ENCODE data around the gene LHX1.

DNA sequence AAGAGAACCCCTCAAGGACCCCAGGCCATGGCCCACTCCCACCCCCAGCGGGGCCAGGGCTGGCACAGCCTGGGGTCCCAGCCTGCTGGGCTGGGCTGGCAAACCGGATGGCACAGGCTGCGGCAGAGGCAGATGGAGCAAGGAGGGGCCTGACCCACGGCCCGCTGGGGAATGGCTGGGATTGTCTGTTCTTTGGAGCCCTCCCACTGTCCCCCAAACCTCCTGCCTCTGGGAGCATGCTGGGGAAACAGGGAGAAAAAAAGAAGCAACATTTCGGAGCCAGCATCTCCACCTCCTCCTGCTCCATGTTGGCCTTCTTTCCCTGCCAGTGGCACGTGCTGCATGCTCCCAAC, 37.1 kb upstream of the LHX1 start:
- no peak for TF ChIP-seq EP300 (conservative IDR thresholded peaks at IDR 0.05; ENCODE audit: poor library complexity, severe bottlenecking)
- TF ChIP-seq RAD21 (conservative IDR thresholded peaks at IDR 0.05) = no peak
- no peak for TF ChIP-seq EZH2 (IDR thresholded peaks at IDR 0.05; ENCODE audit: borderline replicate concordance, insufficient read depth, low read length, poor library complexity, severe bottlenecking)
- TF ChIP-seq, protein P1, sequence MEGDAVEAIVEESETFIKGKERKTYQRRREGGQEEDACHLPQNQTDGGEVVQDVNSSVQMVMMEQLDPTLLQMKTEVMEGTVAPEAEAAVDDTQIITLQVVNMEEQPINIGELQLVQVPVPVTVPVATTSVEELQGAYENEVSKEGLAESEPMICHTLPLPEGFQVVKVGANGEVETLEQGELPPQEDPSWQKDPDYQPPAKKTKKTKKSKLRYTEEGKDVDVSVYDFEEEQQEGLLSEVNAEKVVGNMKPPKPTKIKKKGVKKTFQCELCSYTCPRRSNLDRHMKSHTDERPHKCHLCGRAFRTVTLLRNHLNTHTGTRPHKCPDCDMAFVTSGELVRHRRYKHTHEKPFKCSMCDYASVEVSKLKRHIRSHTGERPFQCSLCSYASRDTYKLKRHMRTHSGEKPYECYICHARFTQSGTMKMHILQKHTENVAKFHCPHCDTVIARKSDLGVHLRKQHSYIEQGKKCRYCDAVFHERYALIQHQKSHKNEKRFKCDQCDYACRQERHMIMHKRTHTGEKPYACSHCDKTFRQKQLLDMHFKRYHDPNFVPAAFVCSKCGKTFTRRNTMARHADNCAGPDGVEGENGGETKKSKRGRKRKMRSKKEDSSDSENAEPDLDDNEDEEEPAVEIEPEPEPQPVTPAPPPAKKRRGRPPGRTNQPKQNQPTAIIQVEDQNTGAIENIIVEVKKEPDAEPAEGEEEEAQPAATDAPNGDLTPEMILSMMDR (IDR thresholded peaks at IDR 0.05; ENCODE audit: poor library complexity, severe bottlenecking) = no peak
- no peak for TF ChIP-seq POLR2AphosphoS5 (IDR thresholded peaks at IDR 0.05)
- TF ChIP-seq, protein P2, sequence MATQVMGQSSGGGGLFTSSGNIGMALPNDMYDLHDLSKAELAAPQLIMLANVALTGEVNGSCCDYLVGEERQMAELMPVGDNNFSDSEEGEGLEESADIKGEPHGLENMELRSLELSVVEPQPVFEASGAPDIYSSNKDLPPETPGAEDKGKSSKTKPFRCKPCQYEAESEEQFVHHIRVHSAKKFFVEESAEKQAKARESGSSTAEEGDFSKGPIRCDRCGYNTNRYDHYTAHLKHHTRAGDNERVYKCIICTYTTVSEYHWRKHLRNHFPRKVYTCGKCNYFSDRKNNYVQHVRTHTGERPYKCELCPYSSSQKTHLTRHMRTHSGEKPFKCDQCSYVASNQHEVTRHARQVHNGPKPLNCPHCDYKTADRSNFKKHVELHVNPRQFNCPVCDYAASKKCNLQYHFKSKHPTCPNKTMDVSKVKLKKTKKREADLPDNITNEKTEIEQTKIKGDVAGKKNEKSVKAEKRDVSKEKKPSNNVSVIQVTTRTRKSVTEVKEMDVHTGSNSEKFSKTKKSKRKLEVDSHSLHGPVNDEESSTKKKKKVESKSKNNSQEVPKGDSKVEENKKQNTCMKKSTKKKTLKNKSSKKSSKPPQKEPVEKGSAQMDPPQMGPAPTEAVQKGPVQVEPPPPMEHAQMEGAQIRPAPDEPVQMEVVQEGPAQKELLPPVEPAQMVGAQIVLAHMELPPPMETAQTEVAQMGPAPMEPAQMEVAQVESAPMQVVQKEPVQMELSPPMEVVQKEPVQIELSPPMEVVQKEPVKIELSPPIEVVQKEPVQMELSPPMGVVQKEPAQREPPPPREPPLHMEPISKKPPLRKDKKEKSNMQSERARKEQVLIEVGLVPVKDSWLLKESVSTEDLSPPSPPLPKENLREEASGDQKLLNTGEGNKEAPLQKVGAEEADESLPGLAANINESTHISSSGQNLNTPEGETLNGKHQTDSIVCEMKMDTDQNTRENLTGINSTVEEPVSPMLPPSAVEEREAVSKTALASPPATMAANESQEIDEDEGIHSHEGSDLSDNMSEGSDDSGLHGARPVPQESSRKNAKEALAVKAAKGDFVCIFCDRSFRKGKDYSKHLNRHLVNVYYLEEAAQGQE (IDR thresholded peaks at IDR 0.05; ENCODE audit: borderline replicate concordance) = no peak
- TF ChIP-seq TAF1 (IDR thresholded peaks at IDR 0.05; ENCODE audit: low read depth) = no peak
